Heart left ventricle (tissue), 16 donors: ENCODE data around the gene ZNF397. TPM values are rescaled to one million over a fixed set of nuclear protein-coding genes. Genes with fewer than 3 reads are reported as not detected.

Experiments
- ATAC-seq, 4 donors: fragments of 200-7000 bp; cut with Tn5 transposase; one replicate each; pipeline ENCODE4 v1.9.1; 2020 to 2022; ENCODE audit warnings: moderate library complexity in 4 of 4, mild to moderate bottlenecking in 3 of 4, moderate number of reproducible peaks in 1 of 4
- DNase-seq, 5 donors: peaks; one replicate each; pipeline ENCODE4 v3.0.0-alpha.2; 2020
- H3K27ac ChIP-seq, 12 donors: fragments of 200-600 bp; sonication (generic) in 4 of 12; one replicate each; pipeline versions ENCODE4 v1.5.0 to v1.8.0; 2016 to 2022; ENCODE audit warnings: mild to moderate bottlenecking in 2 of 12
- H3K27me3 ChIP-seq, 9 donors: fragments of 200-600 bp; sonication (generic) in 2 of 9; one replicate each; pipeline versions ENCODE4 v1.5.1 to v1.8.0; 2016 to 2022; ENCODE audit warnings: mild to moderate bottlenecking in 3 of 9
- H3K36me3 ChIP-seq, 9 donors: fragments of 200-600 bp; sonication (generic) in 2 of 9; one replicate each; pipeline versions ENCODE4 v1.5.0 to v1.8.0; 2018 to 2022; ENCODE audit warnings: mild to moderate bottlenecking in 2 of 9
- H3K4me1 ChIP-seq, 12 donors: fragments of 200-600 bp; sonication (generic) in 4 of 12; one replicate each; pipeline versions ENCODE4 v1.5.0 to v1.8.0; 2016 to 2022; ENCODE audit warnings: mild to moderate bottlenecking in 3 of 12
- H3K4me3 ChIP-seq, 12 donors: fragments of 200-600 bp; sonication (generic) in 4 of 12; one replicate each; pipeline versions ENCODE4 v1.5.0 to v1.8.0; 2017 to 2022; ENCODE audit warnings: mild to moderate bottlenecking in 9 of 12, moderate library complexity in 4 of 12
- H3K9me3 ChIP-seq, 12 donors: fragments of 200-600 bp; sonication (generic) in 4 of 12; one replicate each; pipeline versions ENCODE4 v1.5.0 to v1.8.0; 2016 to 2022; ENCODE audit warnings: mild to moderate bottlenecking in 1 of 12
- POLR2A ChIP-seq, 2 donors: fragments of 450-650 bp; IDR thresholded peaks; one replicate each; pipeline ENCODE4 v1.6.1; 2017; ENCODE audit warnings: antibody characterized with exemption in 2 of 2, mild to moderate bottlenecking in 2 of 2, moderate library complexity in 2 of 2
- WGBS, 4 donors: extraction: QIAGEN DNeasy Blood & Tissue Kit in 2 of 4; methylation state at CpG; one replicate each; pipeline versions ENCODE4 v1.1.5 to v1.1.7; 2013 to 2018; 5-methylcytosine and 5-hydroxymethylcytosine counted together
- intact Hi-C, 10 donors: fragments of 100-400 bp; cut with DNase I; formaldehyde crosslinking; loops; one replicate each; pipeline versions ENCODE4 v1.11.1 to v1.14.2; 2022
- long read RNA-seq, 3 donors: library from polyadenylated mRNA; unstranded; transcript quantifications; one replicate each; pipeline ENCODE4 v2.0.0, GENCODE V29; 2020 to 2021
- polyA plus RNA-seq, 2 donors: library from polyadenylated mRNA; stranded (reverse); fragments of 200-250 nt; gene quantifications; one replicate each; pipeline ENCODE4 v1.2.3, GENCODE V29; 2013
- total RNA-seq, 9 donors: library from RNA; depleted of rRNA in 2 of 9; stranded (reverse); fragments of >200 nt in 2 of 9; fragmentation: NEBNext Ultra II Directional in 3 of 9; extraction: Animal tissue kit (Norgen Biotek cat#: 25700) in 3 of 9; gene quantifications; one replicate each; pipeline versions ENCODE4 v1.1.0 to v1.2.4, GENCODE V29; 2016 to 2023
- TF ChIP-seq, protein P1 (sequence below), 12 donors: fragments of 200-600 bp; sonication (generic) in 4 of 12; IDR thresholded peaks; one replicate each; pipeline versions ENCODE4 v1.5.0 to v1.8.0; 2018 to 2022; ENCODE audit warnings: antibody characterized with exemption in 12 of 12, mild to moderate bottlenecking in 5 of 12
- donor health status: ischemic (EF 13 %, LVEDD 7.1; RV severe dilation, severe dysfunction).
- donor health status: healthy with polysubstance abuse.
- donor health status: DM: no; HTN: yes; CAD: no.
- donor health status: DM: no; HTN: no; CAD: no.
- donor health status: ischemic (EF 25% LVEDD 6.9; RV normal size, moderate dysfunction).
- donor health status: ischemic (EF 25% LVEDD 5.7; RV mildly dilated, moderate dysfunction).
- donor health status: healthy.
- donor health status: DM: yes; HTN: yes; CAD: no.
- donor health status: ischemic (EF 35%, LVEDD 5.7; RV mildly dilated, moderate dysfunction).
- donor health status: nonischemic (EF 11% LVEDD 7.7; RV severe dilation, severe dysfunction).
- donor health status: DM: yes; HTN: yes; CAD: no.
- donor health status: PGD.
- donor health status: ischemic (EF 29% LVEDD 5.4; RV normal size, mild dysfunction).
- donor health status: nonischemic (EF 23%, LVEDD 6.1; RV moderate dilation, normal function).

The ZNF397 gene
- total RNA-seq (10 to 100 TPM in 8 of 9 donors, 1 to 10 TPM in 1; 7.8 to 20.0 (median 13.8) TPM), polyA plus RNA-seq (10 to 100 TPM; 10.1 to 13.9 TPM)
- long read RNA-seq, donor 1, full-length matches to known transcripts: 1 of 8 reads
- long read RNA-seq, donor 1, partial matches to known transcripts: 0 of 8 reads
- long read RNA-seq, donor 1, other reads (novel, unspliced or antisense): 7 of 8 reads
- long read RNA-seq, donor 2, full-length matches to known transcripts: 17 of 26 reads
- long read RNA-seq, donor 2, partial matches to known transcripts: 1 of 26 reads
- long read RNA-seq, donor 2, other reads (novel, unspliced or antisense): 8 of 26 reads
- long read RNA-seq, donor 3, full-length matches to known transcripts: 4 of 13 reads
- long read RNA-seq, donor 3, partial matches to known transcripts: 0 of 13 reads
- long read RNA-seq, donor 3, other reads (novel, unspliced or antisense): 9 of 13 reads

DNA sequence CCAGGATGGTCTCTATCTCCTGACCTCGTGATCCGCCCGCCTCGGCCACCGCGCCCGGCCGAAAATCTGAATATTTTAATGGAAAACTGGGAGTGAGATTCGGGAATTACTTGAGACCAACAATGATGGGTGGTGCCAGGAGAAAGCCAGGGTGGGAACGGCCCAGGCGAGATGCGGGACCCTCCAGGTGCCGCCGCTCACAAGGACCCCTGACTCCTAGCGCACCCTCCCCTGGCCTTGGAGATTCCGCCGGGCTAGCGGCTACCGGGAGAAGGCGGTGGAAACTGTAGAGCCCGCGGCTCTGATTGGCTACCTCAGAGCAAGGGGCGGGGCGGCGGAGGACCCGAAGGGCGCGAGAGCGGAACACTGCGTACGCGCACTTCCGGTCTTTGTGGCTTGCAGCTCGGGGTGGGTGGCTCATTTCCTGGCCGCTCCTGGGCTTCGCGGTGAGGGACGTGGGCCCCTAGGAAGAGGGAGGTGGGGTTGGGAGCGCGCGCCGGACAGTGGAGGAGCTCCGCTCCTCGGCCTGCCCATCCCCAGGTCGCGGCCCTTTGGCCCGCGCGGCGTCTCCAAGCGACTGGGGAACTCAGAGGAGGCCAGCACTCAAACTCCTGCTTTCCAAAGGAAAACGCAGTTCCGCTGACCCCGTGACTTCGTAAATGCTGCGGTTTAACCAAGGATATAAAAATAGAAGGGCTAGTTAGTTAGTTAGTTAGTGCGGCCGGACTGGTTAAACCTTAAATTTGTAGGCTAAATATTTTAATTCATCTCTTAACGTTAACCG is at the start of gene ZNF397:
TSS of gene ZNF397 (plus strand) at position 371 of the 784 bp plus-strand sequence. CDS start 1,437 bp downstream, outside the sequence.
- WGBS, 4 donors: 0% methylated on average over 37 to 60 of the region's 60 CpGs
- Histone ChIP-seq H3K36me3 (peaks cover 0 to 37% (median 35%) of the 10 kb centered on the region in 9 donors), H3K4me3 (peak within 1 kb of the TSS; percentile 39 to 96 (median 82)), H3K4me1 (peaks cover 0 to 17% (median 10%) of the 10 kb centered on the region in 12 donors), H3K27me3 (no peaks in the 10 kb centered on the region), H3K9me3 (peaks cover 0 to 12% (median 0%) of the 10 kb centered on the region in 12 donors), H3K27ac (peak within 1 kb of the TSS; percentile 93 to 99 (median 98))
- ATAC-seq (peak; percentile 100), DNase-seq (peak; percentile 98 to 99 (median 99))
- intact Hi-C loops: loop anchor here in 8 of 10 donors (1.0 to 10.0 kb wide), 13 partner anchors 26 to 732 kb away; partner anchors contain the start of genes ZNF24 (in 4 of the 8), ZSCAN30 (in 3 of the 8), MAPRE2 (in 1 of the 8) and RMP24 (in 1 of the 8)
- TF ChIP-seq, protein P1, sequence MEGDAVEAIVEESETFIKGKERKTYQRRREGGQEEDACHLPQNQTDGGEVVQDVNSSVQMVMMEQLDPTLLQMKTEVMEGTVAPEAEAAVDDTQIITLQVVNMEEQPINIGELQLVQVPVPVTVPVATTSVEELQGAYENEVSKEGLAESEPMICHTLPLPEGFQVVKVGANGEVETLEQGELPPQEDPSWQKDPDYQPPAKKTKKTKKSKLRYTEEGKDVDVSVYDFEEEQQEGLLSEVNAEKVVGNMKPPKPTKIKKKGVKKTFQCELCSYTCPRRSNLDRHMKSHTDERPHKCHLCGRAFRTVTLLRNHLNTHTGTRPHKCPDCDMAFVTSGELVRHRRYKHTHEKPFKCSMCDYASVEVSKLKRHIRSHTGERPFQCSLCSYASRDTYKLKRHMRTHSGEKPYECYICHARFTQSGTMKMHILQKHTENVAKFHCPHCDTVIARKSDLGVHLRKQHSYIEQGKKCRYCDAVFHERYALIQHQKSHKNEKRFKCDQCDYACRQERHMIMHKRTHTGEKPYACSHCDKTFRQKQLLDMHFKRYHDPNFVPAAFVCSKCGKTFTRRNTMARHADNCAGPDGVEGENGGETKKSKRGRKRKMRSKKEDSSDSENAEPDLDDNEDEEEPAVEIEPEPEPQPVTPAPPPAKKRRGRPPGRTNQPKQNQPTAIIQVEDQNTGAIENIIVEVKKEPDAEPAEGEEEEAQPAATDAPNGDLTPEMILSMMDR (IDR thresholded peaks at IDR 0.05): peak in 2 of 12 donors; percentile 3 to 9
- TF ChIP-seq POLR2A (IDR thresholded peaks at IDR 0.05): peak; percentile 67 to 98

DNA sequence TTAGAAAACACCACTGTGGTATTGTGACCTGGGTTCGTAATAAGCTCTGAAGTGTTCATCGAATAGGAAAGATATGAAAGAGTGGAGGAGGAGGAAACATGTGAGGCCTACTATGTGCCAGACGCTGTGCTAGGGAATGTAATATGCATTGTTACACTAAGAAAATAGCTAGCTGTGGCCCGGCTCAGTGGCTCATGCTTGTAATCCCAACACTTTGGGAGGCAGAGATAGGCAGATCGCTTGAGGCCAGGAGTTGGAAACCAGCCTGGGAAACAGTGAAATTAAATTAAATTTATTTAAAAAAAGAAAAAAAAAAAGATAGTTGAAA is 49.2 kb upstream of the ZNF397 start:
- Histone ChIP-seq H3K4me3 (no peak overlapping the region), H3K27ac (no peak overlapping the region), H3K4me1 (no peaks in the 10 kb centered on the region), H3K9me3 (no peaks in the 10 kb centered on the region), H3K36me3 (no peaks in the 10 kb centered on the region), H3K27me3 (no peaks in the 10 kb centered on the region)
- ATAC-seq (no peak), DNase-seq (no peak)
- 83 to 87% (median 86%) methylated on average over 5 of the region's 5 CpGs for WGBS, 4 donors
- intact Hi-C loops: loop anchor here in 1 of 10 donors (10.0 kb wide), 1 partner anchor 57 kb away; no protein-coding TSS in a partner anchor
- TF ChIP-seq, protein P1 (IDR thresholded peaks at IDR 0.05): no peak
- no peak for TF ChIP-seq POLR2A (IDR thresholded peaks at IDR 0.05)

DNA sequence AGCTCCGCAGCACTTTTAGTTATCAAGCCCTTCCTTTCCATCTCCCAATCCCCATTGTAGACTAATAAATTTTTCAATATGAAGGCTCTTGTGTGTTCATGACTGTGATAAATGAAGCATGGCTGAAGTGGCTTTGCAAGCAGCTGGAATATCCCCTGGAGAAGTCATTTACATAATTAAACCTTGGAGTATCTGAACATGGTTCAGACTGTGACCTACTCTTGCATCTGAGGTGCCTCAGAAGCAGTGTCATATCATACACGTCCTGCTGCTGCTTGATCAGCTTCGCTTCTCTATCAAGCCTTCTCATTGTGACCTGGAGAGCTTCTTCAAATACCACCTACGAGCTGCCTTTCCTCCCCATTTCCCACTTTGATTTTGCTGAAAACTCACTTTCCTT is 48.4 kb upstream of the ZNF397 start:
- Histone ChIP-seq H3K27ac (no peak overlapping the region), H3K27me3 (no peaks in the 10 kb centered on the region), H3K36me3 (no peaks in the 10 kb centered on the region), H3K4me3 (no peak overlapping the region), H3K4me1 (no peaks in the 10 kb centered on the region), H3K9me3 (no peaks in the 10 kb centered on the region)
- ATAC-seq (no peak), DNase-seq (no peak)
- TF ChIP-seq, protein P1 (IDR thresholded peaks at IDR 0.05): no peak
- TF ChIP-seq POLR2A (IDR thresholded peaks at IDR 0.05): no peak
- intact Hi-C loops: loop anchor here in 1 of 10 donors (10.0 kb wide), 1 partner anchor 58 kb away; no protein-coding TSS in a partner anchor
- 91 to 97% (median 95%) methylated on average over 4 of the region's 4 CpGs for WGBS, 4 donors
